ENCODE measurements around the gene VCL. TPM values are rescaled to one million over a fixed set of nuclear protein-coding genes. Genes with fewer than 3 reads are reported as not detected.
"Not testable (repeated sequence)": the region's sequence is repeated elsewhere in the genome, so short reads cannot be mapped to it uniquely, and the experiment has no call there.

Gene VCL
- total RNA-seq, 2 experiments from 2014 or later: 19.8 to 28.4 TPM

- DNase-seq (no peak), ATAC-seq (no peak)
- CTCF ChIA-PET: interaction anchor here (1.0 to 1.8 kb wide), 5 partner anchors 37 to 65 kb away, joined by 3 to 6 read pairs (median 5); no protein-coding TSS in a partner anchor
- Mint-ChIP-seq H3K36me3 (peaks cover 7% of the 10 kb centered on the region), H3K27ac (peak overlapping the region; percentile 75), H3K4me1 (peaks cover 33% of the 10 kb centered on the region), H3K4me3 (peak overlapping the region; percentile 86), H3K27me3 (no peaks in the 10 kb centered on the region), H3K9me3 (ENCODE audit: low read depth) (no peaks in the 10 kb centered on the region)
Observed at GRCh38 chr10:73998929-73999691, 1.2 kb downstream of the VCL start.

- CTCF ChIA-PET: interaction anchor here (1.0 to 1.8 kb wide), 6 partner anchors 14 to 65 kb away, joined by 3 to 6 read pairs (median 4); no protein-coding TSS in a partner anchor
- no peak for ATAC-seq
- Mint-ChIP-seq H3K36me3 (peaks cover 7% of the 10 kb centered on the region), H3K27me3 (no peaks in the 10 kb centered on the region), H3K4me1 (peaks cover 30% of the 10 kb centered on the region), H3K9me3 (ENCODE audit: low read depth) (no peaks in the 10 kb centered on the region), H3K4me3 (peak overlapping the region; percentile 86), H3K27ac (no peak overlapping the region)
- DNase-seq: no peak
Observed at GRCh38 chr10:73999703-74000102, 1.8 kb downstream of the VCL start.

- H3K4me1 Mint-ChIP-seq: peaks cover 27% of the 10 kb centered on the region
- DNase-seq, H3K36me3 Mint-ChIP-seq: not testable (repeated sequence)
Observed at GRCh38 chr10:74000244-74000643, 2.3 kb downstream of the VCL start.

GRCh38 chr10:74000892-74001669 is 3.2 kb downstream of the VCL start:
- ATAC-seq: no peak
- H3K36me3 Mint-ChIP-seq: peaks cover 7% of the 10 kb centered on the region
- DNase-seq: no peak
- H3K9me3 Mint-ChIP-seq (ENCODE audit: low read depth): no peaks in the 10 kb centered on the region
- H3K4me3 Mint-ChIP-seq: no peak overlapping the region
- CTCF ChIA-PET: interaction anchor here (0.9 to 1.8 kb wide), 4 partner anchors 8 to 43 kb away, joined by 3 to 5 read pairs (median 4); no protein-coding TSS in a partner anchor
- no peaks in the 10 kb centered on the region for H3K27me3 Mint-ChIP-seq
- peaks cover 23% of the 10 kb centered on the region for H3K4me1 Mint-ChIP-seq
- H3K27ac Mint-ChIP-seq: no peak overlapping the region

More at GRCh38 chr10:74000244-74000643, 2.3 kb downstream of the VCL start:
- not testable (repeated sequence) for H3K27ac Mint-ChIP-seq; H3K9me3 Mint-ChIP-seq (ENCODE audit: low read depth); H3K4me3 Mint-ChIP-seq; ATAC-seq; H3K27me3 Mint-ChIP-seq
- CTCF ChIA-PET: interaction anchor here (0.9 to 1.8 kb wide), 6 partner anchors 9 to 64 kb away, joined by 3 to 6 read pairs (median 4); no protein-coding TSS in a partner anchor

GRCh38 chr10:74006269-74006668 is 8.4 kb downstream of the VCL start:
- ATAC-seq (no peak), DNase-seq (no peak)
- Mint-ChIP-seq H3K27me3 (no peaks in the 10 kb centered on the region), H3K36me3 (peaks cover 2% of the 10 kb centered on the region), H3K4me1 (peaks cover 21% of the 10 kb centered on the region), H3K27ac (no peak overlapping the region), H3K4me3 (no peak overlapping the region), H3K9me3 (ENCODE audit: low read depth) (no peaks in the 10 kb centered on the region)
- CTCF ChIA-PET: no interaction called here

GRCh38 chr10:74008212-74008731 is 10.4 kb downstream of the VCL start:
- peaks cover 37% of the 10 kb centered on the region for H3K4me1 Mint-ChIP-seq
- no peaks in the 10 kb centered on the region for H3K27me3 Mint-ChIP-seq
- ATAC-seq (no peak), DNase-seq (no peak)
- no peaks in the 10 kb centered on the region for H3K9me3 Mint-ChIP-seq (ENCODE audit: low read depth)
- CTCF ChIA-PET: interaction anchor here (1.4 to 1.5 kb wide), 2 partner anchors 8 to 73 kb away, joined by 3 read pairs; no protein-coding TSS in a partner anchor
- H3K27ac Mint-ChIP-seq: no peak overlapping the region
- peaks cover 5% of the 10 kb centered on the region for H3K36me3 Mint-ChIP-seq
- H3K4me3 Mint-ChIP-seq: no peak overlapping the region

- Mint-ChIP-seq H3K9me3 (ENCODE audit: low read depth) (no peaks in the 10 kb centered on the region), H3K27ac (no peak overlapping the region), H3K4me3 (no peak overlapping the region), H3K27me3 (no peaks in the 10 kb centered on the region), H3K4me1 (peaks cover 37% of the 10 kb centered on the region), H3K36me3 (peaks cover 5% of the 10 kb centered on the region)
- DNase-seq (no peak), ATAC-seq (no peak)
- CTCF ChIA-PET: interaction anchor here (1.2 kb wide), 1 partner anchor 13 kb away, joined by 3 read pairs; the partner anchor contains the start of gene VCL
Observed at GRCh38 chr10:74011017-74011416, 13.1 kb downstream of the VCL start.

- Mint-ChIP-seq H3K9me3 (ENCODE audit: low read depth) (no peaks in the 10 kb centered on the region), H3K4me3 (no peak overlapping the region), H3K4me1 (peaks cover 37% of the 10 kb centered on the region), H3K27ac (no peak overlapping the region), H3K27me3 (no peaks in the 10 kb centered on the region), H3K36me3 (peaks cover 5% of the 10 kb centered on the region)
- CTCF ChIA-PET: interaction anchor here (0.9 to 1.4 kb wide), 3 partner anchors 14 to 91 kb away, joined by 3 to 4 read pairs (median 3); partner anchors contain the start of gene VCL
- ATAC-seq (no peak), DNase-seq (no peak)
Observed at GRCh38 chr10:74011770-74012169, 13.9 kb downstream of the VCL start.

- DNase-seq: no peak
- CTCF ChIA-PET: interaction anchor here (0.9 to 1.4 kb wide), 5 partner anchors 20 to 126 kb away, joined by 3 to 8 read pairs (median 3); no protein-coding TSS in a partner anchor
- H3K4me3 Mint-ChIP-seq: no peak overlapping the region
Observed at GRCh38 chr10:74012480-74012879, 14.6 kb downstream of the VCL start.

GRCh38 chr10:74013004-74013403 is 15.1 kb downstream of the VCL start:
- no peaks in the 10 kb centered on the region for H3K27me3 Mint-ChIP-seq
- no peak overlapping the region for H3K27ac Mint-ChIP-seq
- no peak for DNase-seq
- H3K4me3 Mint-ChIP-seq: no peak overlapping the region
- CTCF ChIA-PET: interaction anchor here (0.9 to 1.4 kb wide), 4 partner anchors 21 to 127 kb away, joined by 3 to 8 read pairs (median 3); no protein-coding TSS in a partner anchor
- H3K9me3 Mint-ChIP-seq (ENCODE audit: low read depth): no peaks in the 10 kb centered on the region
- ATAC-seq: no peak
- H3K4me1 Mint-ChIP-seq: peaks cover 37% of the 10 kb centered on the region
- peaks cover 5% of the 10 kb centered on the region for H3K36me3 Mint-ChIP-seq

More at GRCh38 chr10:74012480-74012879, 14.6 kb downstream of the VCL start:
- H3K36me3 Mint-ChIP-seq: peaks cover 5% of the 10 kb centered on the region
- H3K27me3 Mint-ChIP-seq: no peaks in the 10 kb centered on the region
- peaks cover 37% of the 10 kb centered on the region for H3K4me1 Mint-ChIP-seq
- ATAC-seq: peak; percentile 30
- H3K9me3 Mint-ChIP-seq (ENCODE audit: low read depth): no peaks in the 10 kb centered on the region
- H3K27ac Mint-ChIP-seq: no peak overlapping the region

- ATAC-seq; H3K4me3 Mint-ChIP-seq; H3K9me3 Mint-ChIP-seq (ENCODE audit: low read depth); H3K27ac Mint-ChIP-seq; DNase-seq; H3K27me3 Mint-ChIP-seq; H3K36me3 Mint-ChIP-seq: not testable (repeated sequence)
- H3K4me1 Mint-ChIP-seq: peaks cover 28% of the 10 kb centered on the region
- CTCF ChIA-PET: interaction anchor here (0.7 to 1.6 kb wide), 3 partner anchors 14 to 58 kb away, joined by 3 to 4 read pairs (median 3); no protein-coding TSS in a partner anchor
Observed at GRCh38 chr10:74014574-74014973, 16.7 kb downstream of the VCL start.

- no peaks in the 10 kb centered on the region for H3K27me3 Mint-ChIP-seq
Observed at GRCh38 chr10:74018241-74018640, 20.3 kb downstream of the VCL start.

More at GRCh38 chr10:74018241-74018640, 20.3 kb downstream of the VCL start:
- no peak overlapping the region for H3K4me3 Mint-ChIP-seq
- ATAC-seq: no peak
- no peak overlapping the region for H3K27ac Mint-ChIP-seq
- H3K9me3 Mint-ChIP-seq (ENCODE audit: low read depth): no peaks in the 10 kb centered on the region
- H3K36me3 Mint-ChIP-seq: peaks cover 2% of the 10 kb centered on the region
- peaks cover 14% of the 10 kb centered on the region for H3K4me1 Mint-ChIP-seq
- CTCF ChIA-PET: interaction anchor here (1.1 kb wide), 1 partner anchor 17 kb away, joined by 3 read pairs; no protein-coding TSS in a partner anchor
- no peak for DNase-seq
